A172 (cell line): ENCODE data around the gene RAB31. TPM values are rescaled to one million over a fixed set of nuclear protein-coding genes. Genes with fewer than 3 reads are reported as not detected.

Experiments used
- total RNA-seq: library from RNA; depleted of rRNA; stranded (reverse); fragments of >200 nt; shearing (Covaris generic); gene quantifications from 2 replicates; pipeline ENCODE4 v1.2.3, GENCODE V29; 2014; rRNA removed

Gene RAB31
- total RNA-seq, 1 experiment from 2014 or later: 27.9 TPM

Other genes starting within 250 kb of the RAB31 start
- gene RALBP1, start 232.8 kb upstream of the RAB31 start, total RNA-seq: 79.5 and 84.6 TPM in 2 replicates
- 107 and 125 TPM in 2 replicates for gene PPP4R1, start 93.7 kb upstream of the RAB31 start, total RNA-seq
- 0.05 and 0.26 TPM in 2 replicates for gene TXNDC2, start 177.7 kb downstream of the RAB31 start, total RNA-seq
- 399 and 471 TPM in 2 replicates for gene VAPA, start 205.7 kb downstream of the RAB31 start, total RNA-seq